Endodermal cell (in vitro differentiated cells): ENCODE measurements around the gene ZFP64. TPM values are rescaled to one million over a fixed set of nuclear protein-coding genes. Genes with fewer than 3 reads are reported as not detected.

Experiments used
- DNase-seq: peaks from one replicate; pipeline ENCODE4 v3.0.0-alpha.2; 2017
- H3K27ac ChIP-seq: 2 replicates; pipeline ENCODE4 v1.5.1; 2013; ENCODE audit warnings: mild to moderate bottlenecking, low read depth, low read length, moderate library complexity
- H3K27me3 ChIP-seq: 2 replicates; pipeline ENCODE4 v1.6.1; 2013; ENCODE audit warnings: mild to moderate bottlenecking, low read length, moderate library complexity; ENCODE audit not compliant: insufficient read depth, control insufficient read depth, poor library complexity, severe bottlenecking
- H3K36me3 ChIP-seq: 2 replicates; pipeline ENCODE4 v1.7.0; 2013; ENCODE audit warnings: mild to moderate bottlenecking, low read length, moderate library complexity; ENCODE audit not compliant: control insufficient read depth, insufficient read depth
- H3K4me1 ChIP-seq: one replicate; pipeline ENCODE4 v1.7.0; 2013; ENCODE audit warnings: low read length; ENCODE audit not compliant: control insufficient read depth, insufficient read depth
- H3K4me3 ChIP-seq: 2 replicates; pipeline ENCODE4 v1.5.1; 2013; ENCODE audit warnings: mild to moderate bottlenecking, low read length, moderate library complexity
- H3K9ac ChIP-seq: 2 replicates; pipeline ENCODE4 v1.6.1; 2013; ENCODE audit warnings: mild to moderate bottlenecking, low read length, moderate library complexity; ENCODE audit not compliant: poor library complexity, severe bottlenecking; ENCODE audit errors: extremely low read depth
- H3K9me3 ChIP-seq: 2 replicates; pipeline ENCODE4 v1.6.1; 2013; ENCODE audit warnings: mild to moderate bottlenecking, low read length, moderate library complexity; ENCODE audit not compliant: control insufficient read depth
- H3K27ac Mint-ChIP-seq: 2 replicates; pipeline ENCODE4 v1.8.0; 2020; ENCODE audit warnings: mixed read lengths
- H3K27me3 Mint-ChIP-seq: 2 replicates; pipeline ENCODE4 v1.8.0; 2021; ENCODE audit warnings: mild to moderate bottlenecking, mixed read lengths; ENCODE audit not compliant: insufficient read depth
- H3K36me3 Mint-ChIP-seq: 2 replicates; pipeline ENCODE4 v1.8.0; 2020; ENCODE audit warnings: low read depth, mixed read lengths
- H3K4me1 Mint-ChIP-seq: 2 replicates; pipeline ENCODE4 v1.8.0; 2020; ENCODE audit warnings: mixed read lengths
- H3K4me3 Mint-ChIP-seq: 2 replicates; pipeline ENCODE4 v1.8.0; 2020; ENCODE audit warnings: mild to moderate bottlenecking, moderate library complexity, mixed read lengths
- H3K9me3 Mint-ChIP-seq: 2 replicates; pipeline ENCODE4 v1.8.0; 2020; ENCODE audit warnings: mild to moderate bottlenecking, mixed read lengths
- CTCF ChIP-seq: fragments of 200-600 bp; sonication (generic); conservative IDR thresholded peaks from 2 replicates; pipeline ENCODE4 v1.5.0; 2021; ENCODE audit warnings: antibody characterized with exemption, mild to moderate bottlenecking
- WGBS, 2 experiments: methylation state at CpG; one replicate each; pipeline versions ENCODE4 v1.1.5 to v1.1.7; 2013; ENCODE audit warnings: missing lambda C conversion rate in 2 of 2, mixed read lengths in 1 of 2; ENCODE audit not compliant: insufficient coverage in 1 of 2, insufficient read length in 1 of 2; 5-methylcytosine and 5-hydroxymethylcytosine counted together
- total RNA-seq, 2 donors: library from RNA; stranded (reverse); fragmentation: NEBNext Ultra II Directional in 1 of 2; extraction: Animal tissue kit (Norgen Biotek cat#: 25700) in 1 of 2; gene quantifications; 2 replicates in 1 of 2; 3 replicates in 1 of 2; pipeline ENCODE4 v1.2.1, GENCODE V29; 2021

The ZFP64 gene
- total RNA-seq, 2 donors from 2014 or later, result 24.4 to 32.6 TPM

- no peaks in the 10 kb centered on the region for H3K27me3 Mint-ChIP-seq
- Histone ChIP-seq H3K27me3 (no peaks in the 10 kb centered on the region), H3K9me3 (no peaks in the 10 kb centered on the region), H3K36me3 (no peaks in the 10 kb centered on the region), H3K4me1 (no peaks in the 10 kb centered on the region), H3K27ac (no peak overlapping the region), H3K4me3 (no peak overlapping the region), H3K9ac (no peak overlapping the region)
- no peak for DNase-seq
- H3K9me3 Mint-ChIP-seq, result no peaks in the 10 kb centered on the region
- H3K36me3 Mint-ChIP-seq, result no peaks in the 10 kb centered on the region
- H3K4me3 Mint-ChIP-seq, result no peak overlapping the region
- WGBS, 2 experiments, result 91 to 95% methylated on average over 2 to 5 of the region's 5 CpGs
- no peak overlapping the region for H3K27ac Mint-ChIP-seq
- TF ChIP-seq CTCF, result no peak
- H3K4me1 Mint-ChIP-seq, result no peaks in the 10 kb centered on the region
Measured at GRCh38 chr20:52129611-52130010, 62.0 kb downstream of the ZFP64 start.

- no peaks in the 10 kb centered on the region for H3K27me3 ChIP-seq
- no peaks in the 10 kb centered on the region for H3K9me3 ChIP-seq
- no peaks in the 10 kb centered on the region for H3K36me3 ChIP-seq
- Mint-ChIP-seq H3K27ac (no peak overlapping the region), H3K27me3 (no peaks in the 10 kb centered on the region), H3K36me3 (peaks cover 2% of the 10 kb centered on the region), H3K9me3 (no peaks in the 10 kb centered on the region), H3K4me3 (no peak overlapping the region), H3K4me1 (no peaks in the 10 kb centered on the region)
- H3K9ac ChIP-seq, result no peak overlapping the region
- no peaks in the 10 kb centered on the region for H3K4me1 ChIP-seq
- TF ChIP-seq CTCF, result no peak
- WGBS, 2 experiments, result 73% methylated on average over 3 to 4 of the region's 4 CpGs
- no peak for DNase-seq
- no peak overlapping the region for H3K4me3 ChIP-seq
- H3K27ac ChIP-seq, result no peak overlapping the region
Measured at GRCh38 chr20:52127309-52127708, 64.3 kb downstream of the ZFP64 start.

- H3K27me3 ChIP-seq, result no peaks in the 10 kb centered on the region
- Mint-ChIP-seq H3K4me1 (no peaks in the 10 kb centered on the region), H3K36me3 (peaks cover 10% of the 10 kb centered on the region), H3K9me3 (no peaks in the 10 kb centered on the region), H3K4me3 (no peak overlapping the region), H3K27me3 (no peaks in the 10 kb centered on the region), H3K27ac (no peak overlapping the region)
- no peak overlapping the region for H3K4me3 ChIP-seq
- DNase-seq, result no peak
- H3K4me1 ChIP-seq, result no peaks in the 10 kb centered on the region
- 97 to 98% methylated on average over 3 of the region's 3 CpGs for WGBS, 2 experiments
- no peak overlapping the region for H3K27ac ChIP-seq
- H3K9me3 ChIP-seq, result no peaks in the 10 kb centered on the region
- no peaks in the 10 kb centered on the region for H3K36me3 ChIP-seq
- no peak overlapping the region for H3K9ac ChIP-seq
- no peak for TF ChIP-seq CTCF
Measured at GRCh38 chr20:52124821-52125220, 66.8 kb downstream of the ZFP64 start.
